GM23338 (cell line): ENCODE results near the gene ZNF470. TPM values are rescaled to one million over a fixed set of nuclear protein-coding genes. Genes with fewer than 3 reads are reported as not detected.
A peak's percentile ranks its signal among the peaks of the same experiment; 100 is the strongest.

Experiments used
- ATAC-seq: fragments of 200-7000 bp; cut with Tn5 transposase; 3 replicates; pipeline ENCODE4 v1.9.1; 2020
- DNase-seq: peaks from one replicate; pipeline ENCODE4 v3.0.0-alpha.2; 2015; ENCODE audit warnings: low spot score
- H2AFZ ChIP-seq: fragments of 200-600 bp; sonication (generic); 2 replicates; pipeline ENCODE4 v1.8.0; 2016; ENCODE audit warnings: antibody characterized with exemption, mild to moderate bottlenecking, moderate library complexity
- H3F3A ChIP-seq: fragments of 200-600 bp; sonication (generic); replicated peaks from 2 replicates; pipeline ENCODE4 v1.8.0; 2017; ENCODE audit warnings: antibody characterized with exemption, mixed run types, low read depth
- H3K27ac ChIP-seq: fragments of 200-600 bp; sonication (generic); 2 replicates; pipeline ENCODE4 v1.6.1; 2016; ENCODE audit warnings: low read depth
- H3K27me3 ChIP-seq: fragments of 200-600 bp; sonication (generic); 2 replicates; pipeline ENCODE4 v1.8.0; 2016; ENCODE audit warnings: mild to moderate bottlenecking, mixed run types, moderate library complexity; ENCODE audit not compliant: insufficient read depth
- H3K36me3 ChIP-seq: fragments of 200-600 bp; sonication (generic); 2 replicates; pipeline ENCODE4 v1.8.0; 2016; ENCODE audit warnings: mild to moderate bottlenecking; ENCODE audit not compliant: insufficient read depth
- H3K4me1 ChIP-seq: fragments of 200-600 bp; sonication (generic); 2 replicates; pipeline ENCODE4 v1.8.0; 2016; ENCODE audit warnings: mild to moderate bottlenecking, moderate library complexity; ENCODE audit not compliant: insufficient read depth
- H3K4me2 ChIP-seq: fragments of 200-600 bp; sonication (generic); 2 replicates; pipeline ENCODE4 v1.7.1; 2017; ENCODE audit warnings: mixed run types
- H3K4me3 ChIP-seq: fragments of 200-600 bp; sonication (generic); 2 replicates; pipeline ENCODE4 v1.6.1; 2016; ENCODE audit warnings: mixed run types
- H3K79me2 ChIP-seq: fragments of 200-600 bp; sonication (generic); replicated peaks from 2 replicates; pipeline ENCODE4 v1.8.0; 2017; ENCODE audit warnings: mild to moderate bottlenecking; ENCODE audit not compliant: insufficient read depth
- H3K9me2 ChIP-seq: fragments of 200-600 bp; sonication (generic); 2 replicates; pipeline ENCODE4 v1.8.0; 2017; ENCODE audit not compliant: insufficient read depth
- H4K20me1 ChIP-seq: fragments of 200-600 bp; sonication (generic); replicated peaks from 2 replicates; pipeline ENCODE4 v1.8.0; 2017; ENCODE audit warnings: mild to moderate bottlenecking; ENCODE audit not compliant: insufficient read depth
- H3K27ac Mint-ChIP-seq: 2 replicates; pipeline ENCODE4 v1.8.0; 2020; ENCODE audit warnings: inconsistent platforms, mild to moderate bottlenecking, moderate library complexity, mixed read lengths
- H3K27me3 Mint-ChIP-seq: 3 replicates; pipeline ENCODE4 v1.8.0; 2022; ENCODE audit warnings: low read depth, mild to moderate bottlenecking, moderate library complexity, mixed read lengths, inconsistent platforms; ENCODE audit not compliant: insufficient read depth, poor library complexity
- H3K36me3 Mint-ChIP-seq: 3 replicates; pipeline ENCODE4 v1.8.0; 2021; ENCODE audit warnings: low read depth, mild to moderate bottlenecking, inconsistent platforms, moderate library complexity, mixed read lengths
- H3K4me1 Mint-ChIP-seq: 3 replicates; pipeline ENCODE4 v1.8.0; 2020; ENCODE audit warnings: mild to moderate bottlenecking, inconsistent platforms, mixed read lengths
- H3K4me3 Mint-ChIP-seq: 3 replicates; pipeline ENCODE4 v1.8.0; 2021; ENCODE audit warnings: moderate library complexity, mild to moderate bottlenecking, inconsistent platforms, mixed read lengths
- H3K9me3 Mint-ChIP-seq: 3 replicates; pipeline ENCODE4 v1.8.0; 2020; ENCODE audit warnings: moderate library complexity, mild to moderate bottlenecking, inconsistent platforms, mixed read lengths
- JUNB ChIP-seq: IDR thresholded peaks from one replicate; pipeline ENCODE4 v1.6.1; 2016; ENCODE audit warnings: antibody characterized with exemption; ENCODE audit not compliant: unreplicated experiment
- STAT1 ChIP-seq: IDR thresholded peaks from one replicate; pipeline ENCODE4 v1.6.1; 2016; ENCODE audit warnings: antibody characterized with exemption; ENCODE audit not compliant: unreplicated experiment
- ZNF331 ChIP-seq: fragments of 250-450 bp; sonication (Bioruptor Pico); IDR thresholded peaks from 2 replicates; pipeline ENCODE4 v1.5.0; 2020; ENCODE audit warnings: low read depth, mild to moderate bottlenecking, moderate library complexity
- polyA plus RNA-seq: library from polyadenylated mRNA; unstranded; fragments of >200 nt; fragmentation: Nextera tagmentation; extraction: Ambion mirVana; gene quantifications from 2 replicates; pipeline ENCODE4 v1.2.1, GENCODE V29; 2016
- total RNA-seq: library from RNA; depleted of rRNA; stranded (reverse); fragments of >200 nt; shearing (Covaris generic); gene quantifications from 2 replicates; pipeline ENCODE4 v1.2.3, GENCODE V29; 2014
- TF ChIP-seq, protein P1 (sequence below): IDR thresholded peaks from one replicate; pipeline ENCODE4 v1.6.1; 2018; ENCODE audit warnings: antibody characterized with exemption; ENCODE audit not compliant: unreplicated experiment
- TF ChIP-seq, protein P2 (sequence below): fragments of 250-450 bp; sonication (Bioruptor Pico); IDR thresholded peaks from 2 replicates; pipeline ENCODE4 v1.5.0; 2020; ENCODE audit warnings: mild to moderate bottlenecking, moderate library complexity

Gene ZNF470
- total and polyA plus RNA-seq, 2 experiments from 2014 or later: 5.6 to 8.7 TPM

DNA sequence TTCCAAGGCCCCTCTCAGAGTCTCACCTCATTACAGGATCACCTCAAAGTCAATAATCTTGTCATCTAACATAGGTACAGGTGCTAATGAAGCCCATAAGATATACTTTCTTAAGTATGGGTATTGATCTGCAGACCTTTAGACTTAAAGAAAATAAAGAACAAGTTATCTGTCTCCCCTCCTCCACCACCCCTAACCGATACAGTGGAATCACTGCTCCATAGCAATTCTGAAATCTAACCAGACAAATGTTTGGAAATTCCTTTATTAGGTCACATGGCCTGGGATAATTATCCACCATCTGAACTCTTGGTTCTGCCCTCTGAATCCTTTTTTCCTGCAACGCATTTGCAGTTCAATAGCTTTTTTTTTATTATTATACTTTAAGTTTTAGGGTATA is 4.5 kb upstream of the ZNF470 start:
- Histone ChIP-seq H3K4me2 (no peak overlapping the region), H3K4me3 (no peak overlapping the region), H3K36me3 (peaks cover 5% of the 10 kb centered on the region; the same call in 1 of the 2 replicates), H3K27me3 (no peaks in the 10 kb centered on the region), H3K9me2 (peaks cover 9% of the 10 kb centered on the region; the same call in 1 of the 2 replicates), H3F3A (no peaks in the 10 kb centered on the region), H3K79me2 (peaks cover under 1% of the 10 kb centered on the region; the same call in 1 of the 2 replicates), H4K20me1 (no peaks in the 10 kb centered on the region), H2AFZ (no peak overlapping the region), H3K27ac (no peak overlapping the region), H3K4me1 (0 out of 2 replicates have a peak, but pooled peaks cover 3% of the 10 kb centered on the region)
- Mint-ChIP-seq H3K27me3 (peaks cover 16% of the 10 kb centered on the region), H3K4me1 (peaks cover 1% of the 10 kb centered on the region; the same call in 2 of the 3 replicates), H3K4me3 (no peak overlapping the region), H3K36me3 (peaks cover 33% of the 10 kb centered on the region), H3K9me3 (peaks cover 96% of the 10 kb centered on the region), H3K27ac (no peak overlapping the region)
- no peak for ATAC-seq
- TF ChIP-seq STAT1 (no peak), JUNB (no peak), ZNF331 (CRISPR knock-in tag) (no peak)
- no peak for DNase-seq

DNA sequence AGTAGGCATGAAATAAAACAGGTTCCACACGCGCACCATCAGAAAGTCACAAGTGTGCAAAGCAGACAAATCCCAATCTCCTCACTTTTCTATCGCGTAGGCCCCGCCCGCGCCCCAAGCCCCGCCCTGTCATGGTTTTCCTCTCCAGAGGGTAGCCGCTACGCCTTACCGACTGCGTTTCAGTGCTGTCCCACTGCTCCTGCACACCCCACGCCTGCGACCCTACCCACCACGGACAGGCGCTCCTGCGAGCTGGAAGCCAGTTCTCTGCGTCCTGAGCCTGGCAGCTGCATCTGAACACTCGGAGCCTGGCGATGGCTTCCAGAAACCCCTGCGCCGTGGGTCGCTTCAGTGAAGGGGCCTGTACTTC is 379 bp upstream of the ZNF470 start:
- H2AFZ ChIP-seq: peak overlapping the region; percentile 100
- ATAC-seq: peak; percentile 65
- H4K20me1 ChIP-seq: no peaks in the 10 kb centered on the region
- Mint-ChIP-seq H3K27me3 (peaks cover 14% of the 10 kb centered on the region), H3K4me3 (peak overlapping the region; percentile 98), H3K9me3 (peaks cover 90% of the 10 kb centered on the region), H3K36me3 (peaks cover 58% of the 10 kb centered on the region), H3K4me1 (peaks cover 3% of the 10 kb centered on the region; the same call in 2 of the 3 replicates), H3K27ac (no peak overlapping the region)
- TF ChIP-seq, protein P1, sequence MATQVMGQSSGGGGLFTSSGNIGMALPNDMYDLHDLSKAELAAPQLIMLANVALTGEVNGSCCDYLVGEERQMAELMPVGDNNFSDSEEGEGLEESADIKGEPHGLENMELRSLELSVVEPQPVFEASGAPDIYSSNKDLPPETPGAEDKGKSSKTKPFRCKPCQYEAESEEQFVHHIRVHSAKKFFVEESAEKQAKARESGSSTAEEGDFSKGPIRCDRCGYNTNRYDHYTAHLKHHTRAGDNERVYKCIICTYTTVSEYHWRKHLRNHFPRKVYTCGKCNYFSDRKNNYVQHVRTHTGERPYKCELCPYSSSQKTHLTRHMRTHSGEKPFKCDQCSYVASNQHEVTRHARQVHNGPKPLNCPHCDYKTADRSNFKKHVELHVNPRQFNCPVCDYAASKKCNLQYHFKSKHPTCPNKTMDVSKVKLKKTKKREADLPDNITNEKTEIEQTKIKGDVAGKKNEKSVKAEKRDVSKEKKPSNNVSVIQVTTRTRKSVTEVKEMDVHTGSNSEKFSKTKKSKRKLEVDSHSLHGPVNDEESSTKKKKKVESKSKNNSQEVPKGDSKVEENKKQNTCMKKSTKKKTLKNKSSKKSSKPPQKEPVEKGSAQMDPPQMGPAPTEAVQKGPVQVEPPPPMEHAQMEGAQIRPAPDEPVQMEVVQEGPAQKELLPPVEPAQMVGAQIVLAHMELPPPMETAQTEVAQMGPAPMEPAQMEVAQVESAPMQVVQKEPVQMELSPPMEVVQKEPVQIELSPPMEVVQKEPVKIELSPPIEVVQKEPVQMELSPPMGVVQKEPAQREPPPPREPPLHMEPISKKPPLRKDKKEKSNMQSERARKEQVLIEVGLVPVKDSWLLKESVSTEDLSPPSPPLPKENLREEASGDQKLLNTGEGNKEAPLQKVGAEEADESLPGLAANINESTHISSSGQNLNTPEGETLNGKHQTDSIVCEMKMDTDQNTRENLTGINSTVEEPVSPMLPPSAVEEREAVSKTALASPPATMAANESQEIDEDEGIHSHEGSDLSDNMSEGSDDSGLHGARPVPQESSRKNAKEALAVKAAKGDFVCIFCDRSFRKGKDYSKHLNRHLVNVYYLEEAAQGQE: no peak
- TF ChIP-seq, protein P2, sequence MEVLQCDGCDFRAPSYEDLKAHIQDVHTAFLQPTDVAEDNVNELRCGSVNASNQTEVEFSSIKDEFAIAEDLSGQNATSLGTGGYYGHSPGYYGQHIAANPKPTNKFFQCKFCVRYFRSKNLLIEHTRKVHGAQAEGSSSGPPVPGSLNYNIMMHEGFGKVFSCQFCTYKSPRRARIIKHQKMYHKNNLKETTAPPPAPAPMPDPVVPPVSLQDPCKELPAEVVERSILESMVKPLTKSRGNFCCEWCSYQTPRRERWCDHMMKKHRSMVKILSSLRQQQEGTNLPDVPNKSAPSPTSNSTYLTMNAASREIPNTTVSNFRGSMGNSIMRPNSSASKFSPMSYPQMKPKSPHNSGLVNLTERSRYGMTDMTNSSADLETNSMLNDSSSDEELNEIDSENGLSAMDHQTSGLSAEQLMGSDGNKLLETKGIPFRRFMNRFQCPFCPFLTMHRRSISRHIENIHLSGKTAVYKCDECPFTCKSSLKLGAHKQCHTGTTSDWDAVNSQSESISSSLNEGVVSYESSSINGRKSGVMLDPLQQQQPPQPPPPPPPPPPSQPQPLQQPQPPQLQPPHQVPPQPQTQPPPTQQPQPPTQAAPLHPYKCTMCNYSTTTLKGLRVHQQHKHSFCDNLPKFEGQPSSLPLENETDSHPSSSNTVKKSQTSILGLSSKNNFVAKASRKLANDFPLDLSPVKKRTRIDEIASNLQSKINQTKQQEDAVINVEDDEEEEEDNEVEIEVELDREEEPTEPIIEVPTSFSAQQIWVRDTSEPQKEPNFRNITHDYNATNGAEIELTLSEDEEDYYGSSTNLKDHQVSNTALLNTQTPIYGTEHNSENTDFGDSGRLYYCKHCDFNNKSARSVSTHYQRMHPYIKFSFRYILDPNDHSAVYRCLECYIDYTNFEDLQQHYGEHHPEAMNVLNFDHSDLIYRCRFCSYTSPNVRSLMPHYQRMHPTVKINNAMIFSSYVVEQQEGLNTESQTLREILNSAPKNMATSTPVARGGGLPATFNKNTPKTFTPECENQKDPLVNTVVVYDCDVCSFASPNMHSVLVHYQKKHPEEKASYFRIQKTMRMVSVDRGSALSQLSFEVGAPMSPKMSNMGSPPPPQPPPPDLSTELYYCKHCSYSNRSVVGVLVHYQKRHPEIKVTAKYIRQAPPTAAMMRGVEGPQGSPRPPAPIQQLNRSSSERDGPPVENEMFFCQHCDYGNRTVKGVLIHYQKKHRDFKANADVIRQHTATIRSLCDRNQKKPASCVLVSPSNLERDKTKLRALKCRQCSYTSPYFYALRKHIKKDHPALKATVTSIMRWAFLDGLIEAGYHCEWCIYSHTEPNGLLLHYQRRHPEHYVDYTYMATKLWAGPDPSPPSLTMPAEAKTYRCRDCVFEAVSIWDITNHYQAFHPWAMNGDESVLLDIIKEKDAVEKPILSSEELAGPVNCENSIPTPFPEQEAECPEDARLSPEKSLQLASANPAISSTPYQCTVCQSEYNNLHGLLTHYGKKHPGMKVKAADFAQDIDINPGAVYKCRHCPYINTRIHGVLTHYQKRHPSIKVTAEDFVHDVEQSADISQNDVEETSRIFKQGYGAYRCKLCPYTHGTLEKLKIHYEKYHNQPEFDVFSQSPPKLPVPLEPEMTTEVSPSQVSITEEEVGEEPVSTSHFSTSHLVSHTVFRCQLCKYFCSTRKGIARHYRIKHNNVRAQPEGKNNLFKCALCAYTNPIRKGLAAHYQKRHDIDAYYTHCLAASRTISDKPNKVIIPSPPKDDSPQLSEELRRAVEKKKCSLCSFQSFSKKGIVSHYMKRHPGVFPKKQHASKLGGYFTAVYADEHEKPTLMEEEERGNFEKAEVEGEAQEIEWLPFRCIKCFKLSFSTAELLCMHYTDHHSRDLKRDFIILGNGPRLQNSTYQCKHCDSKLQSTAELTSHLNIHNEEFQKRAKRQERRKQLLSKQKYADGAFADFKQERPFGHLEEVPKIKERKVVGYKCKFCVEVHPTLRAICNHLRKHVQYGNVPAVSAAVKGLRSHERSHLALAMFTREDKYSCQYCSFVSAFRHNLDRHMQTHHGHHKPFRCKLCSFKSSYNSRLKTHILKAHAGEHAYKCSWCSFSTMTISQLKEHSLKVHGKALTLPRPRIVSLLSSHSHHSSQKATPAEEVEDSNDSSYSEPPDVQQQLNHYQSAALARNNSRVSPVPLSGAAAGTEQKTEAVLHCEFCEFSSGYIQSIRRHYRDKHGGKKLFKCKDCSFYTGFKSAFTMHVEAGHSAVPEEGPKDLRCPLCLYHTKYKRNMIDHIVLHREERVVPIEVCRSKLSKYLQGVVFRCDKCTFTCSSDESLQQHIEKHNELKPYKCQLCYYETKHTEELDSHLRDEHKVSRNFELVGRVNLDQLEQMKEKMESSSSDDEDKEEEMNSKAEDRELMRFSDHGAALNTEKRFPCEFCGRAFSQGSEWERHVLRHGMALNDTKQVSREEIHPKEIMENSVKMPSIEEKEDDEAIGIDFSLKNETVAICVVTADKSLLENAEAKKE (CRISPR knock-in tag): no peak
- no peak for TF ChIP-seq ZNF331 (CRISPR knock-in tag)
- H3K36me3 ChIP-seq: peaks cover 37% of the 10 kb centered on the region
- peak; percentile 46 for DNase-seq
- H3F3A ChIP-seq: no peaks in the 10 kb centered on the region
- H3K9me2 ChIP-seq: peaks cover 7% of the 10 kb centered on the region; the same call in 1 of the 2 replicates
- peak overlapping the region; percentile 99 for H3K4me3 ChIP-seq
- H3K4me2 ChIP-seq: peak overlapping the region; percentile 93
- no peaks in the 10 kb centered on the region for H3K27me3 ChIP-seq
- no peak overlapping the region for H3K27ac ChIP-seq
- H3K79me2 ChIP-seq: peaks cover 15% of the 10 kb centered on the region
- H3K4me1 ChIP-seq: peaks cover 6% of the 10 kb centered on the region
